NOMO-1 (cell line): ENCODE results near the gene KRTAP19-8.

Source experiments
- DNase-seq, 2 experiments: peaks; one replicate each; lab custom pipeline; 2025; ENCODE audit not compliant: unreplicated experiment in 2 of 2; lab: John Stamatoyannopoulos, UW

The KRTAP19-8 gene, protein sequence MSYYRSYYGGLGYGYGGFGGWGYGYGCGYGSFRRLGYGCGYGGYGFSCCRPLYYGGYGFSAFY

GRCh38 chr21:31038376-31038775 is at the start of gene KRTAP19-8:
Gene KRTAP19-8, minus strand, starts transcription at chr21:31038476. Its CDS starts 33 bp downstream, at chr21:31038443.
- no peak for DNase-seq

- no peak for DNase-seq
These were observed 49.6 kb upstream of the KRTAP19-8 start for GRCh38 chr21:31087639-31088473.

GRCh38 chr21:31084689-31085088 is 46.4 kb upstream of the KRTAP19-8 start:
- no peak for DNase-seq

DNA sequence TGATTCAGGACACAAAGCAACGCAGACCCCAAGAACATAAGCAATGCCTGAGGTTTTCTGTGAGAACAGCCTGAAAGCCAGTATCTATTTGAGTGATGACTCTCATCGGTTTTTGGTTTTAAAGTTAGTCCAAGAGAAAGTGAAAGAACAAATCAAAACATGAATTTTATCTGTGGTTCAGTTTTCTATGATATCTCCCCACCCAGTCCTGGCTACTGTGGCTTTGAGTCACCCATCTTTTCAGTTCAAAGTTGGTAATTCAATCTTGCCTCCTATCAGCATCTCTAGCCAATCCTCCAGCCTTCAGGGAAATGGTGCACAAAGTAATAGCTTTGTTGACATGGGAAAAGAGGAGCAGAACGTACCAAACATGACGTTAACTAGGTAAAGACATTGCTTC is 40.5 kb upstream of the KRTAP19-8 start:
- DNase-seq, result no peak

DNA sequence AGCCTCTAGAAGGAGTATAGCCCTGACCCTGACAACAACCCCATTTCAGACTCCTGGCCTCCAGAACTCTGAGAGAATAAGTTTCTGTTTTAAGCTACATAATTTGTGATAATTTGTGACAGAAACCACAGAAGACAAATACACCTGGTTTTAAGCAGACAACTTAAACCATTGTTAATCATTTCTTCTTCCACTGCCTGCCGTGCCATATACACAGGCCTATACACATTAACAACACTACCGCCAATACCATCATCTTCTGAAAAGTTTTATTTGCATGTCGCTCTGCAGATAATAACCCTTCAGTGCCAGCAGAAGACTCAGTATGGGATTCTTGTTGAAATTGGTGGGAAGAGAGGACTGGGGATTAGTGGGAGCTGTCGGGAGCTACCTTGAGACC is 39.9 kb upstream of the KRTAP19-8 start:
- DNase-seq, result no peak

GRCh38 chr21:31075848-31076247 is 37.6 kb upstream of the KRTAP19-8 start:
- no peak for DNase-seq

- no peak for DNase-seq
These were observed 34.3 kb upstream of the KRTAP19-8 start for GRCh38 chr21:31072533-31072932.

DNA sequence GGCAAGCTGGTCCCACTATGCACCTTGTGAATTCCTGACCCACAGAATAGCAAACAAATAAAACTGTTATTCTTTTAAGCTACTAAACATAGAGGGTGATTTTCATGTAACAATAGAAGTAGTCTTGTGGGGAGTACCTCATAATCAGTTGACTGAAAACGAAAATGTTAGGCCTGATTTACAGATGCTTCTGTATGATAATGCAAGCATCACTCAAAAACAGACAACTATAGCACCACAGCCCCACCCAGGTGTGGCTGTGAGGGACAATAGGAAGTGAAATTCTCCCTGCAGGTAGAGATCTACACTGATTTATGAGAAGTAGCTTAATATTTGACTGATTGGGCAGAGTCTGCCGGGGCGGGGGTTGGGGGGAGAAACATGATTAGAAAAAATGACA is 26.5 kb upstream of the KRTAP19-8 start:
- DNase-seq, result no peak

- no peak for DNase-seq
These were observed 14.3 kb upstream of the KRTAP19-8 start for GRCh38 chr21:31052489-31053142.

DNA sequence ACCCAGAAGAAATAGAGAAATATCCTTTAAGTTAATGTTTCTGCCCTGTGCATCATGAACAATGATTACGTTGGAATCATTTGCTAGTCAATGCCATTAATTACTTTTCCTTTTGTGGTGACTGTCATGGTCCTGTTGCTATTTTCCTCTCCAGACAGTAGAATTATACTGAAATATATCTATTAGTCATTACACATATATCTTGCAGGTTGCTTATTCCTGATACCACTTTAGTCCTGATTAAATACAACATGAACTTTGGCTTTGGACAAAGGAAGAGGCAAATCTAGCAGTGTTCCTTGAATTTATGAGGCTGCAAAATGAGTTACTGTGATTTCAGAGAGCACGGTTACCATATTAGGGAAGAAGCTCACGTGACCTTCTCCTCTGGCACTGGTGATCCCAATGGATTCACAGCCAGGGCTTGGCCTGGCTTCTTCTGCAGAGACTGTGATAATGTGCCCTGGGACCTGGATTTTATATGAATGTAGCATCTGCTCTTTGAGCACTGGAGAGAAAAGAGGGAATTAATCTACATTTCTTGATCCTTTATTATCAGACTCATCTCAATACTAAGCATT is 12.4 kb upstream of the KRTAP19-8 start:
- DNase-seq, result no peak

GRCh38 chr21:31045841-31046240 is 7.6 kb upstream of the KRTAP19-8 start:
- no peak for DNase-seq

DNA sequence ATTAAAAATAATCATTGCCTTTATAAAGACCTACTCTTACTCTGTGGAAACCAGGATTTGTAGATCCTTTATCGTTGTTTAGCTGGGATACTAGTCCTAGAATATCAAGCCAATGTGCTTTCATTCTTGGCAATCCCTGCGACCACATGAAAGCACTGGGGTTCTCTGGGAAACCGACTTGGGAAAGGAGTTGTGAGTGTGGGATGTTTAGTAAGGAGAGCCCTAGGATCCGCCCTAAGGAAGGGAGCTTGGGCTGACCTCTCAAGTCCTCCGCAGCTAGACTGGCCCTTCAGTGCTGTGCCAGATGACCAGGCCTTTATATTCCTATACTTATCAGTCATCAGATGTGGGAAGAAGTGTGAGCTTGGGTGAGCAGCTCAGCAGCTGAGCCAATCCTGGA is 5.2 kb upstream of the KRTAP19-8 start:
- DNase-seq, result no peak

DNA sequence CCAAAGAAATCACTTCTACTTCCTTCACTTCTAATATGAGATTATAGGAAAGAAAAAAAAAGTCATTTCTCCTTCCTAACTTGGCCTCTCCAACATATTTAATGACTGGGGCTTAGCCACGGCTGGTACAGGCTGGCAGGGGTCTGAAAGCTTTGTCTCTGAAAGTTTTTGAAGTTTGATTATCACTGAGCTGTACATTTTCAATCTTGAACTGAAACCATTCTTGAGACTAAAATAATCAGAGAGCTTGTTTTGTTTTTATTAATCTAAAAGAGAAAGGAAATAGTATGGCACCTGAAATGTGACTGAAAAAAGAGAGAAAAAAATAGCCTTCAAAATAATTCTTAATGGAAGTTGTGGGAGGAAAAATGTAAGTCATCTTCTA is 3.8 kb upstream of the KRTAP19-8 start:
- DNase-seq, result no peak

DNA sequence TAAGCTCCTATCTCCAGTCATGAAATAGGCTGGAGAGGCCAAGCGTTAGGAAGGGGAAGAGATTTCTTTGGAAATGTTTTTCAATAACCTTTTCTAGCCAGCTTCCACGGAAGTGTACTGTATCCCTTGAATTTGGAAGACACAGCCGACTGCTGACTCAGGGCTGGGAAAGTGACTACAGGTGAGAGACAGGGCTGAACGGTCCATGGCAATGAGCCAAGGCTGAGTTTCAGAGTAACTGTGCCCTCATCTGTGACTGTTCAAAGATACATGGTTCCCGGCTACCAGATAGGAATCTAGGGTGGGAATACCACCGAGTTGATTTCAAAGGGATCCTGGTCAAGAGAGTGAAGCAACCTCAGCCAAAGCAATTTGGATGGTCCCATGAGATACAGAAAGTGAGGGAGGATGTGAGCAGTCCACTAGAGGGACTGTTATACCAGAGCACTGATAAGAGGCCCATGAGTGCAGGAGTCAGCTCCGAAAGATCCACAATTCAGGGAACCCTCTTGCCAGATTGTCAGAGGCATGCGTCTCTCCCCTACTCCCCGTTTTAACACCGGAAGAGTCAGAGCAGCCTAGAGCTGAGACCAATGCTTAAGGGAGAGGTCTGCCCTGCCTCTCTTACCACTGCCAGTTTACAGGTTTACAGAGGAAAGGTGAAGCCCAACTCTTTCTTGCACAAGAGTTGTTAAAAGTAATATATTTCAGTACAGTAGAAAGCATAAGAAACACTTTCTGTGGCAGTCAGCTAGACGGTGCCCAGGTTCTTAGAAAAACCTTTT is 3.2 kb upstream of the KRTAP19-8 start:
- DNase-seq, result no peak

DNA sequence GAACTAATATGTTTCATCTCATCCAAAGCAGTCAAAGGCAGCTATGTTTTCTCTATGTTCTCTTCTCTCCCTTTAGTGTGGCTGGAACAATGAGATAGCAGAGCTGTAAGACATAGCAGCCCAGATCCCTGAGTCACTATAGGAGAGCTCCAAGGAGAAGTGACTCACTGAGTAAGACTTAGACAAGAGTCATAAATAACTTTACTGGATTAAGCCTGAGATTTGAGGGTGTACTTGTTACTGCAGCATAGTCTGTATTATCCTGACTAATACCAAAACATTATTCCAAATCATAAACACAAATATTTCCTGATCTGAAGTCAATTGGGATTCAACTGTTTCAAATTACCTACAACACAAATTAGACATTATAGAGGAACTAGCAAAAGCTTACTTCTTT is 3.9 kb downstream of the KRTAP19-8 start:
- no peak for DNase-seq

- DNase-seq, result peak; percentile 22 to 30
These were observed 7.7 kb downstream of the KRTAP19-8 start for GRCh38 chr21:31030367-31031106.

- no peak for DNase-seq
These were observed 14.6 kb downstream of the KRTAP19-8 start for GRCh38 chr21:31023680-31024079.

- DNase-seq, result no peak
These were observed 16.0 kb downstream of the KRTAP19-8 start for GRCh38 chr21:31022306-31022705.

- DNase-seq, result no peak
These were observed 20.0 kb downstream of the KRTAP19-8 start for GRCh38 chr21:31018232-31018631.

- no peak for DNase-seq
These were observed 23.4 kb downstream of the KRTAP19-8 start for GRCh38 chr21:31014891-31015290.
